Ovary (tissue), 9 donors: ENCODE results near the gene DEFB115. TPM values are rescaled to one million over a fixed set of nuclear protein-coding genes. Genes with fewer than 3 reads are reported as not detected.

Experiments
- DNase-seq, 5 donors: peaks; one replicate each; pipeline ENCODE4 v3.0.0-alpha.2; 2019 to 2020
- H3K27ac ChIP-seq, 2 donors: fragments of 200-600 bp; one replicate each; pipeline versions ENCODE4 v1.5.1 to v1.8.0; 2019 to 2022
- H3K27me3 ChIP-seq: fragments of 200-600 bp; one replicate; pipeline ENCODE4 v1.8.0; 2022
- H3K36me3 ChIP-seq: fragments of 200-600 bp; sonication (generic); one replicate; pipeline ENCODE4 v1.5.1; 2019
- H3K4me1 ChIP-seq: one replicate; pipeline ENCODE4 v1.8.1; 2013; ENCODE audit warnings: mild to moderate bottlenecking, moderate library complexity; ENCODE audit not compliant: insufficient read depth
- H3K4me3 ChIP-seq: fragments of 200-600 bp; sonication (generic); one replicate; pipeline ENCODE4 v1.5.1; 2017
- H3K9me3 ChIP-seq, 2 donors: fragments of 200-600 bp in 1 of 2; sonication (generic) in 1 of 2; one replicate each; pipeline versions ENCODE4 v1.5.1 to v1.8.1; 2013 to 2019; ENCODE audit warnings: mild to moderate bottlenecking in 1 of 2, moderate library complexity in 1 of 2
- EP300 ChIP-seq: sonication (generic); formaldehyde crosslinking; IDR thresholded peaks from one replicate; pipeline ENCODE4 v1.6.1; 2017; ENCODE audit warnings: antibody characterized with exemption
- POLR2A ChIP-seq: fragments of 450-650 bp; IDR thresholded peaks from one replicate; pipeline ENCODE4 v1.6.1; 2017; ENCODE audit warnings: antibody characterized with exemption, mild to moderate bottlenecking, moderate library complexity
- WGBS, 3 donors: extraction: QIAGEN DNeasy Blood & Tissue Kit in 1 of 3; methylation state at CpG; one replicate each; pipeline versions ENCODE4 v1.1.5 to v1.1.7; 2013 to 2017; 5-methylcytosine and 5-hydroxymethylcytosine counted together
- intact Hi-C, 4 donors: fragments of 100-400 bp; cut with DNase I; formaldehyde crosslinking; loops; one replicate each; pipeline versions ENCODE4 v1.11.0 to v1.15.1; 2022 to 2023
- polyA plus RNA-seq, 2 donors: library from polyadenylated mRNA; stranded (reverse); fragments of 200-250 nt in 1 of 2; fragments of 350-450 nt in 1 of 2; fragmentation: Illumina TruSeq in 1 of 2; extraction: RNeasy Lipid Tissue Mini Kit (QIAGEN cat#74804) in 1 of 2; gene quantifications; one replicate each; pipeline ENCODE4 v1.2.3, GENCODE V29; 2013 to 2014
- total RNA-seq, 7 donors: library from RNA; depleted of rRNA in 2 of 7; stranded (reverse); fragments of >200 nt in 2 of 7; fragmentation: NEBNext Ultra II Directional in 3 of 7; extraction: Animal tissue kit (Norgen Biotek cat#: 25700) in 3 of 7; gene quantifications; one replicate each; pipeline versions ENCODE4 v1.1.0 to v1.2.4, GENCODE V29; 2016 to 2023
- TF ChIP-seq, protein P1 (sequence below), 3 donors: fragments of 450-650 bp in 2 of 3; fragments of 200-600 bp in 1 of 3; IDR thresholded peaks; one replicate each; pipeline versions ENCODE4 v1.5.1 to v1.8.0; 2016 to 2022; ENCODE audit warnings: antibody characterized with exemption in 3 of 3, mild to moderate bottlenecking in 1 of 3
- donor health status: DM: no; HTN: no; CAD: no; lungs with moderate emphysema.
- donor health status: DM: no; HTN: no; CAD: no.
- donor health status: Bipolar disorder and iron deficiency.
- donor health status: DM: yes; HTN: yes; CAD: no.
- donor health status: DM: no; HTN: no; CAD: no.
- donor health status: DM: yes; HTN: yes; CAD: no.

Gene DEFB115
- total and polyA plus RNA-seq, 9 donors, result not detected

DNA sequence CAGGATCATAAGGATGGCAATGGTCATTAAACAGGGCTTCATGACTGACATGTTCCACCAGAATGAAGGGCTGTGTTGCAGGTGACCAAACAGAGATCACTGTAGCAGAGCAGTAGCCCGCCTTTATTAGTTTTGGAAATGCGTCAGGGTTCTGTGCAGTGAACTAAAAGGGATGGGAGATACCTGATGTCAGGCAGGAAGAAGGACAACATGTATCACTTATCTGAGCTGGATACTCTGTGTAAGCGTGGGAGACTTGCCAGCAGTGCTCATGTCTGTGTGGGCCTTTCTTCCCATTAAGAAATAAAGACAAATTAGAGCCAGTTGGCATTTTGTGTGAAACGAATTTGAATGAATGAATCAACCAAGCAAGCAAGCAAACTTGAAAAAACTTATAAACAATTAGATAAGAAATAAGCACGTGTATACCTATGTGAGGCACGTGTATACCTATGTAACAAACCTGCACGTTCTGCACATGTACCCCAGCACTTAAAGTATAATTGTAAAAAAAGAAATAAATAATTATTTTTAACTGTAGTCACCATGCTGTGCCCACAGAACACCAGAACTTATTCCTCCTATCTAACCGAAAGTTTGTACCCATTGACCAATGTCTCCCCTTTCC is 51.2 kb downstream of the DEFB115 start, which contains the start of gene DEFB116:
TSS of gene DEFB116 (minus strand) at position 51 of the 628 bp plus-strand sequence. CDS start at position 51, 0 bp downstream.
- WGBS, 3 donors, result 34 to 49% (median 47%) methylated on average over 8 of the region's 8 CpGs

More for the DNA sequence above, 51.2 kb downstream of the DEFB115 start, which contains the start of gene DEFB116:
- H3K27ac ChIP-seq, result no peak within 1 kb of the TSS
- intact Hi-C loops, result no loop called here
- no peaks in the 10 kb centered on the region for H3K36me3 ChIP-seq
- no peak for TF ChIP-seq POLR2A
- TF ChIP-seq, protein P1, sequence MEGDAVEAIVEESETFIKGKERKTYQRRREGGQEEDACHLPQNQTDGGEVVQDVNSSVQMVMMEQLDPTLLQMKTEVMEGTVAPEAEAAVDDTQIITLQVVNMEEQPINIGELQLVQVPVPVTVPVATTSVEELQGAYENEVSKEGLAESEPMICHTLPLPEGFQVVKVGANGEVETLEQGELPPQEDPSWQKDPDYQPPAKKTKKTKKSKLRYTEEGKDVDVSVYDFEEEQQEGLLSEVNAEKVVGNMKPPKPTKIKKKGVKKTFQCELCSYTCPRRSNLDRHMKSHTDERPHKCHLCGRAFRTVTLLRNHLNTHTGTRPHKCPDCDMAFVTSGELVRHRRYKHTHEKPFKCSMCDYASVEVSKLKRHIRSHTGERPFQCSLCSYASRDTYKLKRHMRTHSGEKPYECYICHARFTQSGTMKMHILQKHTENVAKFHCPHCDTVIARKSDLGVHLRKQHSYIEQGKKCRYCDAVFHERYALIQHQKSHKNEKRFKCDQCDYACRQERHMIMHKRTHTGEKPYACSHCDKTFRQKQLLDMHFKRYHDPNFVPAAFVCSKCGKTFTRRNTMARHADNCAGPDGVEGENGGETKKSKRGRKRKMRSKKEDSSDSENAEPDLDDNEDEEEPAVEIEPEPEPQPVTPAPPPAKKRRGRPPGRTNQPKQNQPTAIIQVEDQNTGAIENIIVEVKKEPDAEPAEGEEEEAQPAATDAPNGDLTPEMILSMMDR (IDR thresholded peaks at IDR 0.05), result no peak
- TF ChIP-seq EP300, result no peak
- no peaks in the 10 kb centered on the region for H3K4me1 ChIP-seq
- H3K27me3 ChIP-seq, result no peaks in the 10 kb centered on the region
- no peaks in the 10 kb centered on the region for H3K9me3 ChIP-seq
- no peak for DNase-seq
- no peak within 1 kb of the TSS for H3K4me3 ChIP-seq

Other genes with a start within 250 kb of the DEFB115 start
- not detected for gene DEFB116, start 50.9 kb downstream of the DEFB115 start, total RNA-seq
- not detected for gene DEFB116, start 50.9 kb downstream of the DEFB115 start, polyA plus RNA-seq
- not detected for gene DEFB118, start 110.9 kb downstream of the DEFB115 start, total RNA-seq
- gene DEFB118, start 110.9 kb downstream of the DEFB115 start, polyA plus RNA-seq, result under 1 TPM in 1 of 2 donors, not detected in 1; 0.43 TPM
- not detected for gene DEFB119, start 132.9 kb downstream of the DEFB115 start, total RNA-seq
- not detected for gene DEFB119, start 132.9 kb downstream of the DEFB115 start, polyA plus RNA-seq
- not detected for gene DEFB121, start 148.6 kb downstream of the DEFB115 start, total RNA-seq
- gene DEFB121, start 148.6 kb downstream of the DEFB115 start, polyA plus RNA-seq, result not detected
- not detected for gene DEFB123, start 183.0 kb downstream of the DEFB115 start, total RNA-seq
- not detected for gene DEFB123, start 183.0 kb downstream of the DEFB115 start, polyA plus RNA-seq
- gene DEFB124, start 217.5 kb downstream of the DEFB115 start, total RNA-seq, result under 1 TPM in 2 of 7 donors, not detected in 5; 0.45 to 0.62 TPM
- gene DEFB124, start 217.5 kb downstream of the DEFB115 start, polyA plus RNA-seq, result under 1 TPM in 1 of 2 donors, not detected in 1; 0.82 TPM
- gene REM1, start 217.6 kb downstream of the DEFB115 start, total RNA-seq, result 1 to 10 TPM; 1.1 to 6.5 (median 2.4) TPM
- 1 to 10 TPM; 2.9 to 5.3 TPM for gene REM1, start 217.6 kb downstream of the DEFB115 start, polyA plus RNA-seq